KOPT-K1 (cell line): ENCODE results near the gene STX5.
"Not testable (repeated sequence)": the region's sequence is repeated elsewhere in the genome, so short reads cannot be mapped to it uniquely, and the experiment has no call there.

Source experiments
- H3K27ac ChIP-seq: fragments of 200-600 bp; sonication (generic); 2 replicates; pipeline ENCODE4 v1.5.1; 2016; ENCODE audit warnings: antibody characterized with exemption, mild to moderate bottlenecking, low read depth, low read length; ENCODE audit not compliant: poor library complexity, severe bottlenecking
- H3K36me3 ChIP-seq: fragments of 200-600 bp; sonication (generic); 2 replicates; pipeline ENCODE4 v1.5.1; 2017; ENCODE audit warnings: antibody characterized with exemption, mild to moderate bottlenecking, low read length, moderate library complexity; ENCODE audit not compliant: insufficient read depth
- H3K9me3 ChIP-seq: fragments of 200-600 bp; sonication (generic); 2 replicates; pipeline ENCODE4 v1.5.1; 2017; ENCODE audit warnings: antibody characterized with exemption, low read length, mild to moderate bottlenecking; ENCODE audit not compliant: insufficient read depth, poor library complexity, severe bottlenecking

STX5 gene

DNA sequence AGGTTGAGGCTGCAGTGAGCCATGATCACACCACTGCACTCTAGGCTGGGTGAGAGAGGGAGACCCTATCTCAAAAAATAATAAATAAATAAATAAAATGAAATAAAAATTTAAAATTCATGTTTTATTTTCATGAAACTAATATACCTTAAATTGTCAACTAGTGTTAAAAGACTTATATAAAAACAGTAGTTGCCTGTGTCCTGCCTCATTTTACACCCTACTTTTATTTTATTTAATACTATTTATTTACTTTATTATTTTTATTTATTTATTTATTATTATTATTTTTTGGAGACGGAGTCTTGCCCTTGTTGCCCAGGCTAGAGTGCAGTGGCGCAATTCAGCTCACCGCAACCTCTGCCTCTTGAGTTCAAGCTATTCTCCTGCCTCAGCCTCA is 12.3 kb upstream of the STX5 start:
- Histone ChIP-seq H3K36me3 (no peaks in the 10 kb centered on the region), H3K27ac (no peak overlapping the region), H3K9me3 (no peaks in the 10 kb centered on the region)

- no peaks in the 10 kb centered on the region for H3K36me3 ChIP-seq
- H3K9me3 ChIP-seq: no peaks in the 10 kb centered on the region
- peak overlapping the region; percentile 94 for H3K27ac ChIP-seq
Observed at GRCh38 chr11:62843466-62843865, 11.6 kb upstream of the STX5 start.

- peak overlapping the region; percentile 94 for H3K27ac ChIP-seq
- not testable (repeated sequence) for H3K9me3 ChIP-seq, H3K36me3 ChIP-seq
Observed at GRCh38 chr11:62842891-62843290, 11.0 kb upstream of the STX5 start.

- Histone ChIP-seq H3K27ac (peak overlapping the region; percentile 94), H3K36me3 (peaks cover 8% of the 10 kb centered on the region), H3K9me3 (no peaks in the 10 kb centered on the region)
Observed at GRCh38 chr11:62842171-62842741, 10.4 kb upstream of the STX5 start.

DNA sequence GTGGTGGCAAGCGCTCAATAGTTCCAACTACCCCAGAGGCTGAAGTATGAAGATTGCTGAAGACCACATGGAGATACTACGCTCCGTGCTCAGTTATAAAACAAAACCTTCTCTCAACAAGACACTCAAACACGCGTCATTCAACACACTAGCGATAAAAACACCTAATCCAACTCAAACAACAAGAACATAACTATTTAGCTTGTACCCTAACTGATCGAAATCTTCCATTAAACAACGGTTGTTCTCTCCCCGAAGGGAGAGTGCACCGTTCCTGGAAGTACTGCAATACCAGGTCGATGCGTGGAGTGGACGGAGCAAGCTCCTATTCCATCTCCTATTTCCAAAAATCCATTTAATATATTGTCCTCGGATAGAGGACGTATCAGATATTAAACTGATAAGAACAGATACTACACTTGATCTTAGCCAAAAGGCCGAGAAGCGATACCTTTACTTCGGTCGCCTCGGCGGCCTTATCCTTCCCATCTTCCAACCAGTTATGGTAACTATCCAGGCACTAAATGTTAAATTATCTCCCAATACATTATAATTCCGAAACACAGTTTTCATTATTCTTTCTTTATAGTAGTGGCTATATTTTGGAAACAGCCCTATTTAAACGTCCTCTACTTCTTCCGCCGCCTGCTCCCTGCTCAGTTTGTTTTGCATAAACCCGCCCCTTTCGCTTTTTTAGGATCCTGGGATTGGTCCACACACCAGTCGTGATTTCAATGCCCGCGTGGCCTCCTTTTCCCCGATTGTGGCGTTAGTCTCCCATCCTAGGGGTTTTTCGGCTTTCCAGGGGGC is 9.7 kb upstream of the STX5 start:
- Histone ChIP-seq H3K36me3 (peaks cover 15% of the 10 kb centered on the region), H3K9me3 (no peaks in the 10 kb centered on the region), H3K27ac (peak overlapping the region; percentile 94)

- H3K36me3 ChIP-seq: peaks cover 22% of the 10 kb centered on the region
- not testable (repeated sequence) for H3K9me3 ChIP-seq
- H3K27ac ChIP-seq: peak overlapping the region; percentile 79
Observed at GRCh38 chr11:62840721-62841360, 9.0 kb upstream of the STX5 start.

GRCh38 chr11:62839050-62839945 is 7.4 kb upstream of the STX5 start, which contains the start of gene WDR74:
WDR74 (minus strand) TSS chr11:62839590; CDS start chr11:62839570, 20 bp downstream.
- H3K9me3 ChIP-seq: no peaks in the 10 kb centered on the region
- peaks cover 38% of the 10 kb centered on the region for H3K36me3 ChIP-seq
- peak within 1 kb of the TSS; percentile 79 for H3K27ac ChIP-seq

- no peaks in the 10 kb centered on the region for H3K9me3 ChIP-seq
- peaks cover 56% of the 10 kb centered on the region for H3K36me3 ChIP-seq
- no peak overlapping the region for H3K27ac ChIP-seq
Observed at GRCh38 chr11:62835336-62835735, 3.5 kb upstream of the STX5 start.

DNA sequence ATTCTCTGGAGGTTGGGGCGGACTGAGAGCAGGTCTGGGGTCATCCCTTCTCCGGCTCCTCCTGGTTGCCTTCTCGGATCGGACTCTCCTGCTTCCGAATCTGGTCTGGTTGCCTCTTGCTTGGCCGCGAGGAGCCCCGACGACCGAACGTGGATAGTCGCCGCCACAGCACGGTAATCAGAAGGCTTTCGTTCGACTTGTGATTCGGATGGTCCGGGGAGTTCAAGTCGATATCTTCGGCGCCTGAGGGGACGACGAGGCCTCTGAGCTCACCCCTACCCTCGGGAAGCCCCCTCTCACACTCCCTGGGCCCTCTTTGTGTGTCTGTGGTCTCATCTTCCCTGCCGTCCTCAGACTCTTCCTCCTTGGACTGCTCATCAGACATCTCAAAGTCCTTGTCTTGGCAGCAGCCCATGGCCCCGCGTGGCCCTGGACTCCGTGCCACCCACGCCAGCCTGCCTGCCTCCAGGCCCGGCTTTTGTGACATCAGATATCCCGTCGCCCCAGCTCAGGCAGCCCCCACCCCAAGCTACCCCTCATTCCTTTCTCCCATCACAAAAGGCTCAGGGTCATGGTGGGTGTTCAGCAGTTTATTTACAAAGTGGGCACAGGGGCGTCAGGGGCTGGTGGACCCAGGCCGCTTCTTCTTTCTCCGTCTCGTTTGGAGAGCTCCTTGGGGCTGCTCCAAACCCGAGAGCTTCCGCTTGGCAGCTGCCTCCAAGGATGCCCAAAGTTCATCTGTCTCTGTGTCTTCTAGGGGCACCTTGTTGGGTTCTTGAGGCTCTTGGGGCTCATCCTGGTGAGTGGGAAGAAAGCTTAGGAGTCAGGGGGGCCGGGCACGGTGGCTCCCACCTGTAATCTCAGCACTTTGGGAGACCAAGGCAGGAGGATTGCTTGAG is 734 bp upstream of the STX5 start, which contains the start of gene TEX54:
TEX54 (minus strand) TSS at position 506 of the 899 bp plus-strand sequence.
- peak within 1 kb of the TSS; percentile 64 for H3K27ac ChIP-seq
- H3K9me3 ChIP-seq: no peaks in the 10 kb centered on the region
- peaks cover 60% of the 10 kb centered on the region for H3K36me3 ChIP-seq

DNA sequence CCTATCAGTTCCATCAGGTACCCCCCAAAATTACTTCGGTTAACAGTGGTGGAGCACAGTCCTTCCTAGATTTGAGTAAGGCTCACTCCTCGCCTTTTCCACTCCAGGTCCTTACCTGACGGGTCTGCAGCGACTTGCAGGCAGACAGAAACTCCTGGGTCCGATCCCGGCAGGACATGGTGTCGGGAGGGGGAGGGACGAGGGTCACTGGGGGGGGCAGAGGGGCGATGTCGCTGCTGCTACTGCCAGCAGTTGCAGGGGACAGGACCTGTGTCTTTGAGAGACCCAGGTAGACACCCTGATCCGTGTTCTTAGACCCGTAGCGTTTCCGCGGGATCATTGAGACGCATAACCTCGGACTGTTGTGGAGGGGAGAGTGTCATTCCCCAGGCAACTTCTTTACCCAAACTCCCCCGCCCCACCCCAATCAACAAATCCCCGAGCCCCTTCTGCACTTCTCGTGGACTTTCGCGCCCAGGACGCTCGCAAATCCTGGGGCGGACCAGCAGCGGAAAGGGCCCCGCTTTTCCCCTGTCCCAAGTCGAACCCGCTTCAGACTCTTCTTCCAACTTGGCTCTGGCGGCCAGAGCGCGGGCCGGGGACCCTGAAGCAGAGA is 839 bp downstream of the STX5 start:
- Histone ChIP-seq H3K36me3 (peaks cover 58% of the 10 kb centered on the region), H3K27ac (peak overlapping the region; percentile 64), H3K9me3 (no peaks in the 10 kb centered on the region)

GRCh38 chr11:62828130-62828529 is 3.7 kb downstream of the STX5 start:
- H3K36me3 ChIP-seq: peaks cover 58% of the 10 kb centered on the region
- not testable (repeated sequence) for H3K27ac ChIP-seq, H3K9me3 ChIP-seq

DNA sequence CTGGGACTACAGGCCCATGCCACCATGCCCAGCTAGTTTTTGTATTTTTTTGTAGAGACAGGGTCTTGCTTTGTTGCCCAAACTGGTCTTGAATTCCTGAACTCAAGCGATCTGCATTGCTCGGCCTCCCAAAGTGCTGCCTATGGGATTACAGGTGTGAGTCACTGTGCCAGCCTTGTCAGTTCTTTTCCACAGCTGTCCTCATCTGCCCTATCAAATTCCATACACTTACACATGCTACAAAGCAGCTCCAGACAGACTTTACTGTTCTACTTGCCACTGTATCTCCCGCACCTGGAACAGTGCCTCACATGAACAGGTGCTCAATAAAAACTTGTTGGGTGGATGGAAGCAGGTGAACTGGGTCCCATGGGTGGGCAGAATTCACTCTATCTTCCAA is 8.2 kb downstream of the STX5 start:
- Histone ChIP-seq H3K36me3 (peaks cover 81% of the 10 kb centered on the region), H3K9me3 (no peaks in the 10 kb centered on the region), H3K27ac (no peak overlapping the region)

DNA sequence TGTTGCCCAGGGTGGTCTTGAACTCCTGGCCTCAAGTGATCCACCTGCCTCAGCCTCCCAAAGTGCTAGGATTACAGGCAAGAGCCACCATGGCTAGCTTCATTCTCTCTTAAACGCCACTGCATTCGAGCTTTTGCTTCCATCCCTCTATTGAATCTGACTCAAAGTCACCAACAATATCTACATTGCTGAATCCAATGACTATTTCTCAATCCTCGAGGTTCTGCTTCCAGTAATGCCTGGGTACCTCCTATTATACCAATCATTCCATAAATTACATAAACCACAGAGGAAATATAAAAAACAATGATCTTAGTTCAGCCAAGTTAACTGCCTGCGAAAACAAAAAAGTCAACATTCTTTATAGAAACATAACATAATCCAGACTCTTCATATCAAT is 14.7 kb downstream of the STX5 start:
- no peaks in the 10 kb centered on the region for H3K9me3 ChIP-seq
- H3K36me3 ChIP-seq: peaks cover 36% of the 10 kb centered on the region
- no peak overlapping the region for H3K27ac ChIP-seq
